Skeletal muscle satellite cell (primary cell): ENCODE measurements around the gene GNG12.

Experiments
- H3K27me3 ChIP-seq: 2 replicates; pipeline ENCODE4 v1.7.0; 2013; ENCODE audit warnings: low read length; ENCODE audit not compliant: control insufficient read depth, insufficient read depth
- H3K36me3 ChIP-seq: 2 replicates; pipeline ENCODE4 v1.7.0; 2013; ENCODE audit warnings: mild to moderate bottlenecking, control low read depth, low read length; ENCODE audit not compliant: insufficient read depth
- H3K4me1 ChIP-seq: 2 replicates; pipeline ENCODE4 v1.7.0; 2013; ENCODE audit warnings: low read length; ENCODE audit not compliant: control insufficient read depth, insufficient read depth
- H3K4me2 ChIP-seq: 2 replicates; pipeline ENCODE4 v1.7.0; 2013; ENCODE audit warnings: mild to moderate bottlenecking, low read length
- H3K4me3 ChIP-seq: 2 replicates; pipeline ENCODE4 v1.7.0; 2013; ENCODE audit warnings: low read length
- H3K9ac ChIP-seq: 2 replicates; pipeline ENCODE4 v1.7.0; 2013; ENCODE audit warnings: mild to moderate bottlenecking, low read depth, low read length, moderate library complexity
- H3K9me3 ChIP-seq: replicated peaks from 2 replicates; pipeline ENCODE4 v1.7.0; 2013; ENCODE audit warnings: mild to moderate bottlenecking, control low read depth, low read length

The GNG12 gene

DNA sequence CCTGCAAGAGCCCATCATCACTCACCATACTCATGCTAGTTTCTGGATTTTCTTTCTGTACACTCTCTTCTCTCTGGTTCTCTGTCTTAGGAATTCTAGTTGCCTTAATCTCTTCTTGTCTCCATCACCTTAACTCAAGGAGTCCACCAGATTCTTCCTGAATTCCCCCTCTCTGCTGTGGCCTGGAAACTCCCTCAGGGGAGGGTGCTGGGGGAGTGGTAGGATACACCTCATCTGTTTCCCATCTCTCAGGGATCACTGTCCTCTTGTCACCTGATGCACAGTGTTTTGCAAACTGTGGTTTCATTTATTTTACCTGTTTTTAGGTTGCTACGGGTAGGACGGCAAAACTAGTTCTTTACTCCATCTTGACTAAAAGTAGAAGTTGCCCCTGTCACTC, 6.6 kb upstream of the GNG12 start:
- peaks cover 29% of the 10 kb centered on the region for H3K4me1 ChIP-seq
- H3K27me3 ChIP-seq, result no peaks in the 10 kb centered on the region
- H3K9ac ChIP-seq, result no peak overlapping the region

DNA sequence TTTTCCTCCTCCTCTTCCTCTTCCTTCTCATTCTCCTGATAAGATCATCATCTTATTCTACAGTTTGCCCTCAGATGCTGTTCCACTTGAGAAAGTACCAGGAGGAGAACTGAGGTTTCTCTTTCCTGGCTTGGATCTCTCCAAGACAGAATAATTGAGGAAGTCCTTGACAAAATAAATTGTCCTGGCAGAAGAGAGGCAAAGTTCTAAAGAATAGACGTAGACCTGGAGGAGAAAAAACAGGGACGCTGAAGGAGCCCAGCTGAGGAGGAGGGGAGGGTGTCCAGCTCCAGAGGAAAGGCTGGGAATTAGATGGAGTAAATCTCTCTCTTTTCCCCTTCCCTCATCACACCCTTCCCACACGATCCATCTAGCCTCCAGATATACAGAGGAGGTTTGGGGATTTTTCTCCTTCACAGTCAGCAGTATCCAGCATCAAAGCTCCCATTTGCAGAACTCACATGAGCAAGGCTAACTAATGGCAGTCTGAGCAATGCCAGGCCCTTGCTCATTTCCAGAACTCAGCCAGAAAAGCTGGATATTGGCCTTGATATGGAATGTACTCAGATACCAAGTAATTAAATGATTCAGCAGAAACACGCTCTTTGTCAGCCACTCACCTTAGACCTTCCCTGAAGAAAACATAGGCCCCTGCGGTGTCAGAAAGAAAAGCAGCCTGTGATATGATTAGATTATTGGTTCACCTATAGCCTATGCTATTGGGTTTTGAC, 5.1 kb upstream of the GNG12 start:
- H3K36me3 ChIP-seq, result no peaks in the 10 kb centered on the region
- H3K9me3 ChIP-seq, result no peaks in the 10 kb centered on the region
- H3K9ac ChIP-seq, result no peak overlapping the region
- no peaks in the 10 kb centered on the region for H3K27me3 ChIP-seq
- H3K4me3 ChIP-seq, result no peak overlapping the region
- H3K4me1 ChIP-seq, result peaks cover 41% of the 10 kb centered on the region
- H3K4me2 ChIP-seq, result no peak overlapping the region

More for the DNA sequence above, 6.6 kb upstream of the GNG12 start:
- Histone ChIP-seq H3K36me3 (no peaks in the 10 kb centered on the region), H3K4me2 (no peak overlapping the region), H3K9me3 (no peaks in the 10 kb centered on the region), H3K4me3 (no peak overlapping the region)

DNA sequence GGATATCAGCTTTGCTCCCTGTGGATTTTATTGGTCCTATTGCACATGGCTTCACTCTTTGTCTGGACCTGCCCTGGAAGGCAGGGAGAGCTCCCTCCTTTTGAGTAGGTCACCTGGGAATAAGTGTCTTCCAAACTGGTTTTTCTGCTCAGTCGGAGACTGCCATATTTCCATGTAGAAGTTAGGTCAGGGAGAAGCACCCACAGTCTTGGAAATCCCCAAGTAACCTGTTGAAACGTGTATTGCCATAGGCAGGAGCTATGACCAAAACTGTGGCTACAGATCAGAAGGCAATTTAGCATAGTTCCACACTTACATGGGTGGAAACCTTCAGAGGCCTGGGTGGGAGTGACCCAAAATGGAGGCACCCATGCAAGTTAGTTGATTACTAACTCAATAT, 3.5 kb upstream of the GNG12 start:
- Histone ChIP-seq H3K4me3 (no peak overlapping the region), H3K4me2 (no peak overlapping the region), H3K27me3 (no peaks in the 10 kb centered on the region), H3K9me3 (no peaks in the 10 kb centered on the region), H3K36me3 (no peaks in the 10 kb centered on the region), H3K9ac (no peak overlapping the region), H3K4me1 (peaks cover 41% of the 10 kb centered on the region)

DNA sequence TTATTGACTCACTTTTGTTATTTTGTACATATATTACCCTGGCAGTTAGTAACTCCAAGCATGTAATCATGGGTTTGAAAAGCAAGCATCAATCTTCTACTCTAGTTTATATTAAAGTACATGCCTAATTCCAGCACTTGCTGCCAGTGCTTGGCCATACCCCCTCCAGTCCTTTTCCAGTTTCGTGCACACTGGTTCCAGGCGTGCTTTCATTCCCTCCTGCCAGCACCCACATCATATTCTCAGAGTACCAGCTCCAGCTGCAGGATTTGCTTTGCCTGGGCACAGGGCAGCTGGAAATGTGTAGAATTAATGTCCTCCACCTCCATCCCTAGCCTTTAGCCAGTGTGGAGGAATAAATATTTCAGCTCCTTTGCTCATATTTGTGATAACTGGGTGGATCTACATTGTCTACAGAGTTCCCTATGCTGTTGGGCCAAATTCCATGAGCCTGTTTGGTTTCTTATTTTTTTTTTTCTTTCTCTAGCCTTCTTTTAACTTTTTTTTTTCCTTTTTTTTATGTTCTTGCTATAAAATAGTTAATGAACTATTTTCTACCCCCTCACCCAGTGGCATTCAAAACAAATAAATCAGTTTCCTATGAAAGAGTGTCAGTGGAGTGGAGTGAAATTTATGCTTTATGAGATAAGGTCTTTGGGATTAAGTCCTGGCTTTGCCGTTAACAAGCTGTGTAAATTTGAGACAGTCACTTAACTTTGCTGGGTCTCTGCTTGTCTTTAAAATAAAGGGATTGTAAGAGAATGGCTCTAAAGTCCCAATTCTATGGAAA, 2.6 kb upstream of the GNG12 start:
- no peaks in the 10 kb centered on the region for H3K9me3 ChIP-seq
- no peak overlapping the region for H3K4me3 ChIP-seq
- no peaks in the 10 kb centered on the region for H3K36me3 ChIP-seq
- peaks cover 39% of the 10 kb centered on the region for H3K4me1 ChIP-seq
- no peaks in the 10 kb centered on the region for H3K27me3 ChIP-seq
- H3K9ac ChIP-seq, result no peak overlapping the region
- H3K4me2 ChIP-seq, result no peak overlapping the region

DNA sequence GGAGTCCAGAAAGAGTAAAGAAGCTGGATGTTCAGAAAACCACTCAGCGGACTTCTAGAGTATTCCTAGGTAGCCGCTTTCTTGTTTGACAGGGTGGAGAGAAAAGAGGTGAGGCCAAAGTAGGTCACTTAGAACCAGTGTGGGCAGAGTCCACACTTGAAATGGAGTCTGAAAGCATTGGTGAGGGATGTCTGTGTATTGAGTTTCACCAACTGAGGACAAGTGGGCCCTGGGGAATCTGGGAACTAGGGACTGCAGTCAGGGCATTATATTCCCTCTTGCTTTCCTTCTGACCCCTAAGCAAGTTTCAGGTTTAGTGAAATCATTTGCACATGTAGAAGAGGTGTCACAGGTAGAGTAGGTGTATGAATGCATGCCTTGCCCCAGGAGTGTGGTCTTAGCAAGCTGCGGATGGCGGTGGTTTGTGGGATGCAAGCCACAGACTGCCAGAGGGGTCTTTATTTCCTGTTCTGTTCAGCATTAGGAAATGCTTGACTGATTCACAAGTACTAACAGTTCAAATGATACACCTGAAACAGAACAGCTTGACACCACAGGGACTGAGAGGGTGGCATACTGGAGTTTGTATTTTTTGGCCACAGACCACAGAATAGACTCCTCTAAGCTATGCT, 1.1 kb upstream of the GNG12 start:
- peaks cover 31% of the 10 kb centered on the region for H3K4me1 ChIP-seq
- H3K4me3 ChIP-seq, result peak overlapping the region; percentile 94
- no peaks in the 10 kb centered on the region for H3K27me3 ChIP-seq
- H3K36me3 ChIP-seq, result no peaks in the 10 kb centered on the region
- peak overlapping the region; percentile 84 for H3K4me2 ChIP-seq
- no peaks in the 10 kb centered on the region for H3K9me3 ChIP-seq
- H3K9ac ChIP-seq, result no peak overlapping the region

- Histone ChIP-seq H3K27me3 (no peaks in the 10 kb centered on the region), H3K4me1 (peaks cover 25% of the 10 kb centered on the region), H3K4me3 (peak overlapping the region; percentile 94), H3K4me2 (peak overlapping the region; percentile 84), H3K9me3 (no peaks in the 10 kb centered on the region), H3K9ac (peak overlapping the region; percentile 92), H3K36me3 (no peaks in the 10 kb centered on the region)
Observed at GRCh38 chr1:67833602-67833940, 304 bp upstream of the GNG12 start.

GRCh38 chr1:67831850-67832513, 1.3 kb downstream of the GNG12 start:
- Histone ChIP-seq H3K9me3 (no peaks in the 10 kb centered on the region), H3K4me3 (peak overlapping the region; percentile 94), H3K9ac (peak overlapping the region; percentile 92), H3K4me1 (peaks cover 18% of the 10 kb centered on the region), H3K4me2 (peak overlapping the region; percentile 84), H3K27me3 (no peaks in the 10 kb centered on the region), H3K36me3 (peaks cover 11% of the 10 kb centered on the region)

- Histone ChIP-seq H3K27me3 (no peaks in the 10 kb centered on the region), H3K9me3 (no peaks in the 10 kb centered on the region), H3K4me2 (peak overlapping the region; percentile 84), H3K4me1 (peaks cover 18% of the 10 kb centered on the region), H3K9ac (peak overlapping the region; percentile 92), H3K4me3 (peak overlapping the region; percentile 94), H3K36me3 (peaks cover 12% of the 10 kb centered on the region)
Observed at GRCh38 chr1:67830928-67831830, 2.1 kb downstream of the GNG12 start.

GRCh38 chr1:67830226-67830625, 3.0 kb downstream of the GNG12 start:
- no peaks in the 10 kb centered on the region for H3K9me3 ChIP-seq
- H3K36me3 ChIP-seq, result peaks cover 12% of the 10 kb centered on the region
- peak overlapping the region; percentile 84 for H3K4me2 ChIP-seq
- peak overlapping the region; percentile 94 for H3K4me3 ChIP-seq
- H3K9ac ChIP-seq, result peak overlapping the region; percentile 92
- no peaks in the 10 kb centered on the region for H3K27me3 ChIP-seq
- peaks cover 18% of the 10 kb centered on the region for H3K4me1 ChIP-seq

- H3K9me3 ChIP-seq, result no peaks in the 10 kb centered on the region
- peaks cover 12% of the 10 kb centered on the region for H3K36me3 ChIP-seq
- no peak overlapping the region for H3K9ac ChIP-seq
- H3K4me2 ChIP-seq, result no peak overlapping the region
- H3K4me3 ChIP-seq, result no peak overlapping the region
- peaks cover 7% of the 10 kb centered on the region for H3K4me1 ChIP-seq
- H3K27me3 ChIP-seq, result no peaks in the 10 kb centered on the region
Observed at GRCh38 chr1:67827688-67828087, 5.6 kb downstream of the GNG12 start.
